ENCODE data around the gene TMEM170A.

DNA sequence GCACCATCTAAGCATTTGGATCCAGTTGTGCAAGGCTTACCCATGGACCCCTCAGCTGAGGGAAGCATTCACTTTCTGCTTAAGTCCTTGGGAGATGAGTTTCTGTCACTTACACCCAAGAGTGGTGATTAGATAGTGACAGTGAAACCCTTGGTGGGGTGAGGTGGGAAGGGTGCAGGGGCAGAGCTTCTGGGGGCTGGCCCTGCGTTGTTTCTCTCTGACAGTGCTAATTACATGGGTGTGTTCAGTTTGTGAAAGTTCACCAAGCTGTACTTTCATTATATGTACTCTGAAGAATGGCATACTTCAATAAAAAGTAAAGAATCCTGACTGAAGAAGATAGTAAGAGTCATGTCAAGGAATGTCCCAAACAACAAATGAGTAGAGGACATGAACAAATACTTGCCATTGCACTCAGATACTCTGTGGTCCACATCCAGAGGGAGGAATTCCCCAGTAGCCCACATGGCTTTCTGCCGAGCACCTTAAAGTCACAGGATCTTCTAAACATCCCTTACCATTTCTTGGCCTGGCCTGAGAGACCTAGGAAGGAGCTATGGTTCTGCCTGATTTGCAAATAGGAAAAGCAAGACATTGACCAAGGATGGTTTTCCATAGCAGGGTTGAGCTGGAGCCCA lies 22.3 kb upstream of the TMEM170A start:
- no peak for TF ChIP-seq POLR2AphosphoS5 (IDR thresholded peaks at IDR 0.05; ENCODE audit: low read depth, low read length)
- no peak for TF ChIP-seq SIN3A (IDR thresholded peaks at IDR 0.05; ENCODE audit: borderline replicate concordance, insufficient read depth, low read length)
- no peak for TF ChIP-seq TAF1 (IDR thresholded peaks at IDR 0.05; ENCODE audit: borderline replicate concordance, insufficient read depth, low read length)

Data from PFSK-1 (cell line).